Suprapubic skin (tissue), 4 donors: ENCODE results near the gene NUP62.

Source experiments
- CTCF ChIP-seq, 2 donors: fragments of 200-600 bp in 1 of 2; fragments of 450-650 bp in 1 of 2; sonication (generic) in 1 of 2; IDR thresholded peaks; one replicate each; pipeline ENCODE4 v1.5.1; 2016 to 2019; ENCODE audit warnings: antibody characterized with exemption in 2 of 2, mild to moderate bottlenecking in 1 of 2, moderate library complexity in 1 of 2
- POLR2A ChIP-seq, 2 donors: fragments of 450-650 bp; IDR thresholded peaks; one replicate each; pipeline ENCODE4 v1.6.1; 2017; ENCODE audit warnings: antibody characterized with exemption in 2 of 2, mild to moderate bottlenecking in 2 of 2, moderate library complexity in 2 of 2
- POLR2AphosphoS5 ChIP-seq, 3 donors: sonication (generic); formaldehyde crosslinking; IDR thresholded peaks; one replicate each; pipeline ENCODE4 v1.6.1; 2017; ENCODE audit warnings: antibody characterized with exemption in 3 of 3

- no peak for TF ChIP-seq POLR2AphosphoS5 (IDR thresholded peaks at IDR 0.05)
- TF ChIP-seq CTCF (IDR thresholded peaks at IDR 0.05), result no peak
- TF ChIP-seq POLR2A (IDR thresholded peaks at IDR 0.05), result no peak
These were observed 42.7 kb upstream of the NUP62 start for GRCh38 chr19:49971991-49972411.
